ENCODE measurements around the gene EPS8.

The EPS8 gene

GRCh38 chr12:15733136-15733535, 56.1 kb downstream of the EPS8 start:
- Histone ChIP-seq H3K27me3 (ENCODE audit: insufficient read depth, low read length) (no peaks in the 10 kb centered on the region), H3K9me3 (ENCODE audit: low read length) (no peaks in the 10 kb centered on the region), H3F3A (ENCODE audit: insufficient read depth, low read length) (no peaks in the 10 kb centered on the region), H3K4me1 (ENCODE audit: insufficient read depth, low read length, severe bottlenecking) (no peaks in the 10 kb centered on the region), H2AFZ (ENCODE audit: low read length) (no peak overlapping the region), H3K36me3 (ENCODE audit: insufficient read depth, low read length) (no peaks in the 10 kb centered on the region), H3K27ac (ENCODE audit: low read depth, low read length, poor library complexity, severe bottlenecking) (no peak overlapping the region), H3K4me2 (ENCODE audit: low read length) (no peak overlapping the region), H4K20me1 (ENCODE audit: insufficient read depth, low read length) (no peaks in the 10 kb centered on the region), H3K79me2 (ENCODE audit: insufficient read depth, low read length) (no peaks in the 10 kb centered on the region), H3K9ac (ENCODE audit: low read length) (no peak overlapping the region), H3K9me2 (ENCODE audit: low read depth, low read length) (no peaks in the 10 kb centered on the region), H3K4me3 (ENCODE audit: low read depth, low read length, poor library complexity, severe bottlenecking) (no peak overlapping the region)
- TF ChIP-seq EZH2 (IDR thresholded peaks at IDR 0.05; ENCODE audit: borderline replicate concordance, low read length): no peak
- no peak for TF ChIP-seq CTCF (IDR thresholded peaks at IDR 0.05; ENCODE audit: low read length)

GRCh38 chr12:15732341-15733061, 56.7 kb downstream of the EPS8 start:
- H3K36me3 ChIP-seq (ENCODE audit: insufficient read depth, low read length): no peaks in the 10 kb centered on the region
- H3F3A ChIP-seq (ENCODE audit: insufficient read depth, low read length): no peaks in the 10 kb centered on the region
- no peaks in the 10 kb centered on the region for H4K20me1 ChIP-seq (ENCODE audit: insufficient read depth, low read length)
- H3K79me2 ChIP-seq (ENCODE audit: insufficient read depth, low read length): no peaks in the 10 kb centered on the region
- no peak overlapping the region for H2AFZ ChIP-seq (ENCODE audit: low read length)
- H3K4me2 ChIP-seq (ENCODE audit: low read length): no peak overlapping the region
- no peaks in the 10 kb centered on the region for H3K27me3 ChIP-seq (ENCODE audit: insufficient read depth, low read length)
- no peaks in the 10 kb centered on the region for H3K9me2 ChIP-seq (ENCODE audit: low read depth, low read length)
- H3K27ac ChIP-seq (ENCODE audit: low read depth, low read length, poor library complexity, severe bottlenecking): no peak overlapping the region
- no peaks in the 10 kb centered on the region for H3K4me1 ChIP-seq (ENCODE audit: insufficient read depth, low read length, severe bottlenecking)
- H3K9ac ChIP-seq (ENCODE audit: low read length): no peak overlapping the region
- H3K4me3 ChIP-seq (ENCODE audit: low read depth, low read length, poor library complexity, severe bottlenecking): no peak overlapping the region
- no peak for TF ChIP-seq CTCF (IDR thresholded peaks at IDR 0.05; ENCODE audit: low read length)
- TF ChIP-seq EZH2 (IDR thresholded peaks at IDR 0.05; ENCODE audit: borderline replicate concordance, low read length): no peak
- no peaks in the 10 kb centered on the region for H3K9me3 ChIP-seq (ENCODE audit: low read length)

GRCh38 chr12:15731940-15732339, 57.2 kb downstream of the EPS8 start:
- H3K4me2 ChIP-seq (ENCODE audit: low read length): no peak overlapping the region
- H3K36me3 ChIP-seq (ENCODE audit: insufficient read depth, low read length): no peaks in the 10 kb centered on the region
- no peak overlapping the region for H3K27ac ChIP-seq (ENCODE audit: low read depth, low read length, poor library complexity, severe bottlenecking)
- H3K9me2 ChIP-seq (ENCODE audit: low read depth, low read length): no peaks in the 10 kb centered on the region
- no peaks in the 10 kb centered on the region for H3K4me1 ChIP-seq (ENCODE audit: insufficient read depth, low read length, severe bottlenecking)
- no peaks in the 10 kb centered on the region for H3K79me2 ChIP-seq (ENCODE audit: insufficient read depth, low read length)
- no peaks in the 10 kb centered on the region for H3K27me3 ChIP-seq (ENCODE audit: insufficient read depth, low read length)
- H4K20me1 ChIP-seq (ENCODE audit: insufficient read depth, low read length): no peaks in the 10 kb centered on the region
- no peak overlapping the region for H3K9ac ChIP-seq (ENCODE audit: low read length)
- H2AFZ ChIP-seq (ENCODE audit: low read length): no peak overlapping the region
- no peak overlapping the region for H3K4me3 ChIP-seq (ENCODE audit: low read depth, low read length, poor library complexity, severe bottlenecking)
- H3F3A ChIP-seq (ENCODE audit: insufficient read depth, low read length): no peaks in the 10 kb centered on the region
- TF ChIP-seq EZH2 (IDR thresholded peaks at IDR 0.05; ENCODE audit: borderline replicate concordance, low read length) (no peak), CTCF (IDR thresholded peaks at IDR 0.05; ENCODE audit: low read length) (no peak)
- no peaks in the 10 kb centered on the region for H3K9me3 ChIP-seq (ENCODE audit: low read length)

Measured in OCI-LY1 (cell line).